GM12878 (cell line): Measurements from ENCODE around the gene NACA. TPM values are rescaled to one million over a fixed set of nuclear protein-coding genes. Genes with fewer than 3 reads are reported as not detected.
A peak's percentile ranks its signal among the peaks of the same experiment; 100 is the strongest.

ENCODE experiments used
- ATAC-seq: fragments of 200-7000 bp; cut with Tn5 transposase; 3 replicates; pipeline ENCODE4 v1.9.1; 2020; ENCODE audit warnings: mild to moderate bottlenecking, moderate library complexity
- BruUV-seq: library from RNA; stranded (reverse); fragments of 400-500 nt; replicated peaks from 2 replicates; lab custom pipeline; 2021; lab: Mats Ljungman, UMichigan
- CTCF ChIA-PET: fragments of 300-600 bp; sonication (Branson Sonifier 250); formaldehyde crosslinking; extraction: SDS; loops from one replicate; lab custom pipeline; 2021; ENCODE audit warnings: inconsistent platforms; lab: Yijun Ruan, JAX
- POLR2A ChIA-PET: fragments of 350-600 bp; formaldehyde crosslinking; extraction: SDS; loops from one replicate; lab custom pipeline; 2021; ENCODE audit warnings: inconsistent platforms; lab: Charles Lee
- RAD21 ChIA-PET: fragments of 300-600 bp; sonication (Branson Sonifier 250); formaldehyde crosslinking; loops from one replicate; lab custom pipeline; 2023; ENCODE audit warnings: antibody characterized with exemption; ENCODE audit not compliant: unreplicated experiment; lab: Charles Lee
- SMC1A ChIA-PET: fragments of 300-600 bp; sonication (Branson Sonifier 250); formaldehyde crosslinking; loops from one replicate; lab custom pipeline; 2023; ENCODE audit not compliant: unreplicated experiment, uncharacterized antibody; lab: Charles Lee
- DNase-seq: peaks from one replicate; pipeline ENCODE4 v3.0.0-alpha.2; 2011; ENCODE audit warnings: low read depth, low spot score
- FAIRE-seq: peaks from 3 replicates; lab custom pipeline; 2011; peaks lifted over from hg19 to GRCh38; lab: Jason Lieb, UNC
- H2AFZ ChIP-seq: 2 replicates; pipeline ENCODE4 v1.6.0; 2011; ENCODE audit warnings: low read depth, low read length, control low read depth; ENCODE audit not compliant: control insufficient read depth
- H3K27ac ChIP-seq: 2 replicates; pipeline ENCODE4 v1.5.1; 2011; ENCODE audit warnings: control low read depth; ENCODE audit not compliant: control insufficient read depth, insufficient read depth
- H3K27me3 ChIP-seq, 2 experiments: replicated peaks in 1 of 2; 2 replicates each; pipeline versions ENCODE4 v1.6.0 to v1.6.1; 2011; ENCODE audit warnings: low read length in 1 of 2; ENCODE audit not compliant: control insufficient read depth in 2 of 2, insufficient read depth in 2 of 2
- H3K36me3 ChIP-seq, 2 experiments: 2 replicates each; pipeline ENCODE4 v1.5.1; 2011; ENCODE audit warnings: low read length in 1 of 2; ENCODE audit not compliant: control insufficient read depth in 2 of 2, insufficient read depth in 2 of 2
- H3K4me1 ChIP-seq: 2 replicates; pipeline ENCODE4 v1.6.1; 2011; ENCODE audit warnings: mild to moderate bottlenecking, low read length, moderate library complexity, mixed read lengths; ENCODE audit not compliant: control insufficient read depth, insufficient read depth
- H3K4me2 ChIP-seq: 2 replicates; pipeline ENCODE4 v1.6.0; 2011; ENCODE audit warnings: control low read depth; ENCODE audit not compliant: control insufficient read depth, insufficient read depth
- H3K4me3 ChIP-seq: fragments of 200-600 bp; sonication (generic); 2 replicates; pipeline ENCODE4 v1.5.1; 2016
- H3K79me2 ChIP-seq: 2 replicates; pipeline ENCODE4 v1.6.0; 2011; ENCODE audit warnings: low read length; ENCODE audit not compliant: control insufficient read depth, insufficient read depth
- H3K9ac ChIP-seq: 2 replicates; pipeline ENCODE4 v1.8.0; 2011; ENCODE audit warnings: low read length, control low read depth, mixed read lengths; ENCODE audit not compliant: control insufficient read depth, insufficient read depth
- H3K9me3 ChIP-seq: replicated peaks from 3 replicates; pipeline ENCODE4 v1.5.1; 2011; ENCODE audit warnings: mild to moderate bottlenecking, low read length; ENCODE audit not compliant: control insufficient read depth, insufficient read depth
- H4K20me1 ChIP-seq: 2 replicates; pipeline ENCODE4 v1.6.0; 2011; ENCODE audit not compliant: control insufficient read depth, insufficient read depth
- IRF4 ChIP-seq: IDR thresholded peaks from 2 replicates; pipeline ENCODE4 v1.6.1; 2011; ENCODE audit warnings: low read depth, low read length
- PKNOX1 ChIP-seq: fragments of 450-650 bp; IDR thresholded peaks from 2 replicates; pipeline ENCODE4 v1.6.1; 2016; ENCODE audit warnings: mild to moderate bottlenecking
- SPI1 ChIP-seq: IDR thresholded peaks from 2 replicates; pipeline ENCODE4 v1.6.1; 2011; ENCODE audit warnings: low read depth, mild to moderate bottlenecking, low read length, moderate library complexity, borderline replicate concordance; ENCODE audit not compliant: insufficient read depth
- SUPT20H ChIP-seq: IDR thresholded peaks from 2 replicates; pipeline ENCODE4 v1.6.1; 2011; ENCODE audit warnings: low read depth, mild to moderate bottlenecking, low read length, moderate library complexity, borderline replicate concordance; ENCODE audit not compliant: control insufficient read depth
- TAF1 ChIP-seq: IDR thresholded peaks from 2 replicates; pipeline ENCODE4 v1.6.1; 2011; ENCODE audit warnings: mild to moderate bottlenecking, low read depth, low read length, borderline replicate concordance
- in situ Hi-C: fragments of 300-500 bp; cut with MboI; formaldehyde crosslinking; loops from 9 replicates; pipeline ENCODE4 v1.14.3; 2018; ENCODE audit warnings: mixed read lengths
- intact Hi-C: fragments of 100-400 bp; cut with micrococcal nuclease; formaldehyde crosslinking; loops from one replicate; pipeline ENCODE4 v1.14.2; 2022; ENCODE audit not compliant: unreplicated experiment
- polyA plus RNA-seq, 11 experiments: library from polyadenylated mRNA; depleted of rRNA in 4 of 11; unstranded in 6 of 11; stranded (reverse) in 5 of 11; fragments of >200 nt; fragmentation: Nextera tagmentation in 4 of 11; fragmentation: Illumina TruSeq in 1 of 11; extraction: Ambion mirVana in 4 of 11; extraction: Trizol in 1 of 11; gene quantifications; 1 replicate in 1 of 11; 2 replicates in 10 of 11; pipeline versions ENCODE4 v1.2.1 to v1.2.3, GENCODE V29; 2011 to 2016; ENCODE audit warnings: inconsistent platforms in 2 of 11, missing spikeins in 2 of 11, low read depth in 1 of 11
- total RNA-seq, 4 experiments: library from RNA; depleted of rRNA in 3 of 4; stranded (reverse); fragments of >200 nt in 3 of 4; fragmentation: Illumina TruSeq in 1 of 4; extraction: Trizol in 1 of 4; gene quantifications; 2 replicates each; pipeline versions ENCODE4 v1.2.1 to v1.2.3, GENCODE V29; 2013 to 2021

The NACA gene
- total and polyA plus RNA-seq, 10 of the 15 experiments (the other 5 are each of a cell fraction or from before 2014, with no cell fraction given): 1,181 to 2,782 (median 1,905) TPM

DNA sequence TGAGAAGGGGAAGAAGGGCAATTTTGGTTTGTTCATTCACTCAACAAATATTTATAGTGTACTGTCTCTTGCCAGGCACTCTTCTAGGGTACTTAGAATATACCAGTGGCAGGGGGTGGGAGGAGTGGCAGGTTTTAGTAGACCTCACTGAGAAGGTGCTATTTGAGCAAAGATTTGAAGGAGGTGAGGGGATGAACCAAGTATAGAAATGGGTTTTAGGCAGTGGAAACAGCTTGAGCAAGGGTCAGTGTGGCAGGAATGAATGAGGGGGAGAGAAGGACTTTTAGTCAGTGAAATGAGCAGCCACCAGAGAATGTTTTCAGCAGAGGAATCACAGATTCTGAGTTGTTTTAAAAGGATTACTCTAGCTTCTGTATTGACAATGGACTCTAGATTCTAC lies 24.8 kb upstream of the NACA start:
- peak overlapping the region; percentile 80 for H3K4me2 ChIP-seq
- no peak for FAIRE-seq
- SMC1A ChIA-PET: interaction anchor here (0.7 to 4.3 kb wide), 6 partner anchors 9 to 249 kb away, joined by 4 to 18 read pairs (median 6); partner anchors contain the start of genes NACA and PTGES3

More for the DNA sequence above, 24.8 kb upstream of the NACA start:
- intact Hi-C loops: loop anchor here (5.0 kb wide), 2 partner anchors 312 to 362 kb away; partner anchors contain the start of gene STAT6
- H4K20me1 ChIP-seq: no peaks in the 10 kb centered on the region
- no peaks in the 10 kb centered on the region for H3K27me3 ChIP-seq
- H3K79me2 ChIP-seq: peaks cover 19% of the 10 kb centered on the region
- ChIA-PET RAD21 (interaction anchor here (0.8 to 1.5 kb wide), 2 partner anchors 24 to 113 kb away, joined by 5 to 8 read pairs; partner anchors contain the start of gene NACA), CTCF (interaction anchor here (0.7 to 11.6 kb wide), 8 partner anchors 11 to 362 kb away, joined by 3 to 177 read pairs (median 4); partner anchors contain the start of genes STAT6 and ZBTB39), POLR2A (interaction anchor here (0.5 to 2.8 kb wide), 10 partner anchors 17 to 118 kb away, joined by 3 to 20 read pairs (median 5); partner anchors contain the start of genes NACA and PTGES3)
- TF ChIP-seq PKNOX1 (no peak), TAF1 (no peak), IRF4 (no peak), SPI1 (no peak), SUPT20H (no peak)
- BruUV-seq: no TSS peak
- H2AFZ ChIP-seq: peak overlapping the region; percentile 29; the same call in 1 of the 2 replicates
- DNase-seq: no peak
- H3K9ac ChIP-seq: peak overlapping the region; percentile 52
- peak overlapping the region; percentile 69 for H3K27ac ChIP-seq
- no peaks in the 10 kb centered on the region for H3K9me3 ChIP-seq
- peak overlapping the region; percentile 22; the same call in 1 of the 2 replicates for H3K4me3 ChIP-seq
- peaks cover 0 to 3% of the 10 kb centered on the region in 2 experiments; a peak in 2 of 4 replicates for H3K36me3 ChIP-seq
- in situ Hi-C loops: no loop called here
- ATAC-seq: peak; percentile 31
- peaks cover 21% of the 10 kb centered on the region for H3K4me1 ChIP-seq
